Ovary (tissue), 3 donors: ENCODE data around the gene OTP.

Experiments used
- POLR2A ChIP-seq: fragments of 450-650 bp; IDR thresholded peaks from one replicate; pipeline ENCODE4 v1.6.1; 2017; ENCODE audit warnings: antibody characterized with exemption, mild to moderate bottlenecking, moderate library complexity
- TF ChIP-seq, protein P1 (sequence below), 3 donors: fragments of 450-650 bp in 2 of 3; fragments of 200-600 bp in 1 of 3; IDR thresholded peaks; one replicate each; pipeline versions ENCODE4 v1.5.1 to v1.8.0; 2016 to 2022; ENCODE audit warnings: antibody characterized with exemption in 3 of 3, mild to moderate bottlenecking in 1 of 3
- donor health status: DM: no; HTN: no; CAD: no.

GRCh38 chr5:77586101-77586500, 52.4 kb downstream of the OTP start:
- TF ChIP-seq, protein P1, sequence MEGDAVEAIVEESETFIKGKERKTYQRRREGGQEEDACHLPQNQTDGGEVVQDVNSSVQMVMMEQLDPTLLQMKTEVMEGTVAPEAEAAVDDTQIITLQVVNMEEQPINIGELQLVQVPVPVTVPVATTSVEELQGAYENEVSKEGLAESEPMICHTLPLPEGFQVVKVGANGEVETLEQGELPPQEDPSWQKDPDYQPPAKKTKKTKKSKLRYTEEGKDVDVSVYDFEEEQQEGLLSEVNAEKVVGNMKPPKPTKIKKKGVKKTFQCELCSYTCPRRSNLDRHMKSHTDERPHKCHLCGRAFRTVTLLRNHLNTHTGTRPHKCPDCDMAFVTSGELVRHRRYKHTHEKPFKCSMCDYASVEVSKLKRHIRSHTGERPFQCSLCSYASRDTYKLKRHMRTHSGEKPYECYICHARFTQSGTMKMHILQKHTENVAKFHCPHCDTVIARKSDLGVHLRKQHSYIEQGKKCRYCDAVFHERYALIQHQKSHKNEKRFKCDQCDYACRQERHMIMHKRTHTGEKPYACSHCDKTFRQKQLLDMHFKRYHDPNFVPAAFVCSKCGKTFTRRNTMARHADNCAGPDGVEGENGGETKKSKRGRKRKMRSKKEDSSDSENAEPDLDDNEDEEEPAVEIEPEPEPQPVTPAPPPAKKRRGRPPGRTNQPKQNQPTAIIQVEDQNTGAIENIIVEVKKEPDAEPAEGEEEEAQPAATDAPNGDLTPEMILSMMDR (IDR thresholded peaks at IDR 0.05), result no peak
- no peak for TF ChIP-seq POLR2A
